Gastroesophageal sphincter (tissue), 3 donors: ENCODE results near the gene PRDX1.

ENCODE experiments used
- CTCF ChIP-seq, 4 experiments: fragments of 200-600 bp in 2 of 4; fragments of 450-650 bp in 2 of 4; sonication (generic) in 1 of 4; IDR thresholded peaks; one replicate each; pipeline ENCODE4 v1.5.1; 2017 to 2019; ENCODE audit warnings: antibody characterized with exemption in 4 of 4, mild to moderate bottlenecking in 2 of 4, moderate library complexity in 2 of 4
- EP300 ChIP-seq: sonication (generic); formaldehyde crosslinking; IDR thresholded peaks from one replicate; pipeline ENCODE4 v1.6.1; 2017; ENCODE audit warnings: antibody characterized with exemption, mild to moderate bottlenecking
- POLR2AphosphoS5 ChIP-seq: sonication (generic); formaldehyde crosslinking; IDR thresholded peaks from one replicate; pipeline ENCODE4 v1.6.1; 2017; ENCODE audit warnings: antibody characterized with exemption

GRCh38 chr1:45567911-45568310 lies 46.2 kb upstream of the PRDX1 start:
- TF ChIP-seq EP300 (no peak), POLR2AphosphoS5 (no peak), CTCF (IDR thresholded peaks at IDR 0.05) (no peak)
